Measurements from ENCODE around the gene CLDN7.
"Not testable (repeated sequence)": the region's sequence is repeated elsewhere in the genome, so short reads cannot be mapped to it uniquely, and the experiment has no call there.

CLDN7 gene

DNA sequence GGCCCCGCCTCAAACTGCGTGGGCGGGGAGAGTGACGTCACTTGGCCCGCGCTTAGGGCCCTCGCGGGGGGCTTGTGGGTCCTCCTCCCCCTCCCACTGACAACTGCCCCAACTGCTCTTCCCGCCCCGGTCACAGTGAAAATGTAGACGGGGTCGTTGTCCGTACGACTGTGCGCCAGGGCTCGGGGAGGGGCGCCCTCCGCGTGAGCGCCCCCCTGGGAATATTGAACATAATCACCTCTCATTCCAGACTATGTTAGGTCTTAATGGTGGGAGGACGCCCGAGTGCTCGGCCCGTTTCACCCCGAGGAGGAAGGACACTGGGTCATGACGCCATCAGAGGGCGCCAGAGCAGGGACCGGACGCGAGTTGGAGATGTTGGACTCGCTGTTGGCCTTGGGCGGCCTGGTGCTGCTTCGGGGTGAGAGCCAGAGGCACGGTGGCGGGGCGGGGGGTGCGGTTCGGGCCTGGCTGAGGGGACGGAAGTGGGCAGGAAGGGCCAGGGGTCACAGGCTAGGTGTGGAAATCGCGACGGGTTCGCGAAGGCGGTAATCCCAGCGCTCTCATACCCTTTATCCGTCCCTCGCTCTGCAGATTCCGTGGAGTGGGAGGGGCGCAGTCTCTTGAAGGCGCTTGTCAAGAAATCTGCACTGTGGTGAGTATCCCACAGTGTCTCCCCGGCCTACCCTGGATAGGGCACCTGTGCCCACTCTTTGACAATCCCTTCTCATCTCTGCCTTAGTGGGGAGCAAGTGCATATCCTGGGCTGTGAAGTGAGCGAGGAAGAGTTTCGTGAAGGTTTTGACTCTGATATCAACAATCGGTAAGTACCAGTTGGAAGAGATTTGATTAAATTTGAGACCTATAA lies 9.9 kb downstream of the CLDN7 start, which contains the start of gene ELP5:
Gene ELP5, plus strand, starts transcription at position 40 of the 868 bp plus-strand sequence. Its CDS starts 336 bp downstream, at position 376.
- DNase-seq, result peak; percentile 83

DNA sequence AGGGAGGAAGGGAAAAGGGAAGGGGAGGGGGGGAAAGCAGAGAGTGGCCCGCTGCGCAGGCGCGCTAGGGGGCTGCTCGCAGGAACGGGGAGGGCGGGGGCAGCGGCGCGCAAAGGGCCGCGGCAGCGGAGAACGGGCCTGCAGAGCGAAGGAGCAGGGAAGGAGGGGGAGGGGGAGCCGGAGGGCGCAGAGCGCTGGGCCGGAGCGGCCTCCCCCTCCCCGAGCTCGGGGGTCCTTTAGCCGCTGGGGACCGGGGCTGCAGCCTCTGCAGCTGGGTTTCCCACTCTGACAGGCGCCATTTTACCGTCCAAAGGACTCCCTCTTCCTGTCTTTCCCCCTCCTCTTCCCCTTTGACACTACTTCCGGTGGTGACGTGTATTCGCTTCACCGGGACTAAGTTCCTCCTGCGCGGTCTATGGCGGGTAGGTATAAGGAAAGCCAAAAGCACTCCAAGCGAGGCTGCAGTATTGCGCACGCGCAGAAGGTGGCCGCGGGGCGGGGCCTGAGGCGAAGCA lies 10.6 kb downstream of the CLDN7 start, which contains the start of gene CTDNEP1:
Gene CTDNEP1, minus strand, starts transcription at position 74 of the 515 bp plus-strand sequence. CDS start 438 bp downstream, outside the sequence.
- peak; percentile 96 for DNase-seq

DNA sequence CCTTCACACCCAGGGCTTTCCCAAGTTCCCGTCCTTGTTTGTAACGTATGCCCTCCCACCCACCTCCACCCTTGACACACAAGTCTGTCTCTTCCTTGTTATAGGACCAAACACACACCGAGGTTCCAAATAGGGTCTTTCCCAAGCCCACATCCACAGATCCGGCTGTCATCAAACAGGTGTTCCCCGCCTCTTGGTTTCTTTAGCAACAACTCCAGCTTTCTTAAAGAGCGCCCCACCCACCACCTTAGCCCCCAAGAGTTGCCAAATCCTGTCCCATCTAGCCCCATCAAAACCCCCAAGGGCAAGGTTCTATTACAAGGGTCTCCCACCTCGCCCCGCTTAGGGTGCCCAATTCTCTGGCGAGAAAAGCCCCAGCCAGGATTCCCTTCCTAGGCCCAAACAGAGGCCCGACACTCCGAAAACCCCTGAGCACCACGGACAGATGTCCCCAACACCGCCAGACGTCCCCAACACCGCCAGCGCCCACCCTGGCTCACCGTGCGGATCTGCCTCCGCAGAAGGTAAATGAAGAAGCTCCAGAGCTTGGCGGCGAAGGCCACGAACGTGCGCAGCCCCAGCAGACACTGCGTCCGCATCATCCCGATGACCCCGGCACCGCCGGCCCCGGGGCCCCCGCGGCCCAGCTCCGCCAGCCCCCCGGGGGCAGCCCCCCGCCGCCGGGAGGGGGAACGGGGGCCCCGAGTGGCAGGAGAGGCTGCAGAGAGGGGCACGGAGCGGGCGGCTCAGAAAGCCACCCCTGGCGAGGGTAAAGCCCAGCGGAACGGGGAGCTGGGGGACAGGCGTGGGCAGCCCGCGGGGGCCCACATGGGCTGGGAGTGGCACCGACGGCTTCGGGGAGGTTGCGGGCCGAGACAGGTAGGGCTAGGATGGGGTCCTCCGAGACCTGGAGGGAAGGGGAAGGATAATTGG lies 11.3 kb downstream of the CLDN7 start:
- no peak for DNase-seq

DNA sequence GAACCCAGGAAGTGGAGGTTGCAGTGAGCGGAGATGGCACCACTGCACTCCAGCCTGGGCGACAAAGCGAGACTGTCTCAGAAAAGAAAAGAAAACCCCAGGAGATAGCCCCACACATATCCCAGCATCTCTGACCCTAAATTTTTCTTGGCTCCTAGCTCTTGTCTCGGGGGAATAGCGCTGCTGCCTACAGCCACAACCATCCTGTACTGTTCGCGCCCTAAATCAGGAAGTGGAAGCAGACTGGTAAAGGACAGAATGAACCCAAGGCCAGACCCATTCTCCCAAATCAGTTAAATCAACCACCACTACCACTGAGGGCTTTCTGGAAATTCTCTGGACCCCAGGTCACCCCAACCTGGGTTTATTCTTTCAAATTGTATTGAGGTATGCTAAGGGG lies 12.4 kb downstream of the CLDN7 start:
- DNase-seq, result no peak

GRCh38 chr17:7249214-7249613 lies 13.1 kb downstream of the CLDN7 start:
- DNase-seq, result no peak

DNA sequence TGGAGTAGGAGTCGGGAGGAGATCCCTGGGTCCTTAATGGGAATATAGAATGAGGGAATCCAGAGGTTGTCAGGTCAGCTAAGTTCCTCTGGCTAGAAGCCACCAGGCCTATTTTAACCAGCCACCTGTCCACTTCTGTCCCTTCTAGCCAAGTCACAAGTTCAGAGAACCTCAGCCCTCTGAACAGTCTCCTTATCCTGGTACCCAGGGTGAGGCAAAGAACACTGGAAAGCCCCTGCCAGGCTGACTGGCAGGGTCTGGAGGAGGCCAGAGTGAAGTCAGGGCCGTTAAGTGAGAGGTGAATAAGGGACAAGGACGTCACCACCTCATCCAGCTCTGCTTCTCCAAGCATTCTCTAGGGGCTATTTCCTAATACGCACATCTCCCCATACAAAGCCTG lies 13.5 kb downstream of the CLDN7 start:
- DNase-seq, result no peak

DNA sequence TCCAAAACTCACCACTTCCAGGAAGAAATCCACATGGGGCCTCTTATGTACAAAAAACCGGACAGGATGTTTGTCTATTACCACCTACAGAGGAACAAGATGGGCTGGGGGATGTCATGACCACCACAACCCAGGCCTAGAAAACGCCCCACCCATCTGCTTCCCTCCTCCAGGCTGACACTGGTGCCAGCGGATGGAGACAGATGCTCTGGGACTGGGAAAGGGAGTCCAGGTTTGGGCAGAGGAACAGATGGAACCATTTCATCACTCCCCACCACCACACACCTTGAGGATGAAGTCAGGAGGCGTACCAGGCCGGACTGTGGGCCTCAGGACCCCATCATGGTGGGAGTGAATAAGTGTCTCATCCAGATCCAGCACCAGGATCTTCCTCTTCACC lies 15.5 kb downstream of the CLDN7 start:
- DNase-seq, result no peak

DNA sequence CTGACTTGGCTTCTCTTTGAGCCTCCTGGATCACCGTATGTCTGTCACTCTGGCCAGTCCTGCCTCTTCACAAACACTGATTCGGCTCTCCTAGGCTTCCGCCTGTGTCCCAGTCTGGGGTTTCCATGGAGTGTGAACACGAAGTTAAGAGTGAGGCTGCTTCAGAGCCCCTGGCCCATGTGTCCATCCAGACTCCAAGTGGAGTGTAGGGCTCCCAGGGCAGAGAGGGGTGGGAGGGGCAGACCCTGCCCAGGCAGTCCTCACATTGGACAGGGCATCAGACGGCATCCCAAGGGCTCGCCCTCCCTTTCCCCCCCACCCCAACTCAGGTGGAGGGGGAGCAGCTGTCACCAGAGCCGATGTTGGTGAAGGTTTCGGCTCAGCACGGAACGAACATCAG lies 18.4 kb downstream of the CLDN7 start:
- DNase-seq, result not testable (repeated sequence)

DNA sequence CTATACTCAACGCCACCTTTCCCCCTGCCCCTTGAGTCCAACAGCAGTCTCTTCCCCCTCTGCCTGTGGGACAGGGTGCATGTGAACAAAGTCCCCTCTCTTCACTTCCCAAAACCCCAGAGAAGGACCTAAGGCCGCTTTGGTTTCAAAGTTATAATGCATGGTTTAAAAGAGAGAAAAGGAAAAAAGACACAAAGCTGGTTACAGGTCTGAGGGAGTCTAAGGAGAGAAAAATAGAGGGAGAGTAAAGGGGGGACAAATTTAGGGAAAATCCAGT lies 18.9 kb downstream of the CLDN7 start:
- DNase-seq, result no peak

GRCh38 chr17:7242717-7243452 lies 19.4 kb downstream of the CLDN7 start:
- DNase-seq, result peak; percentile 88

GRCh38 chr17:7241783-7242716 lies 20.2 kb downstream of the CLDN7 start, which contains the start of gene GABARAP:
TSS of gene GABARAP (minus strand) at chr17:7242449. CDS start at chr17:7242330, 119 bp downstream.
- DNase-seq, result peak; percentile 78

DNA sequence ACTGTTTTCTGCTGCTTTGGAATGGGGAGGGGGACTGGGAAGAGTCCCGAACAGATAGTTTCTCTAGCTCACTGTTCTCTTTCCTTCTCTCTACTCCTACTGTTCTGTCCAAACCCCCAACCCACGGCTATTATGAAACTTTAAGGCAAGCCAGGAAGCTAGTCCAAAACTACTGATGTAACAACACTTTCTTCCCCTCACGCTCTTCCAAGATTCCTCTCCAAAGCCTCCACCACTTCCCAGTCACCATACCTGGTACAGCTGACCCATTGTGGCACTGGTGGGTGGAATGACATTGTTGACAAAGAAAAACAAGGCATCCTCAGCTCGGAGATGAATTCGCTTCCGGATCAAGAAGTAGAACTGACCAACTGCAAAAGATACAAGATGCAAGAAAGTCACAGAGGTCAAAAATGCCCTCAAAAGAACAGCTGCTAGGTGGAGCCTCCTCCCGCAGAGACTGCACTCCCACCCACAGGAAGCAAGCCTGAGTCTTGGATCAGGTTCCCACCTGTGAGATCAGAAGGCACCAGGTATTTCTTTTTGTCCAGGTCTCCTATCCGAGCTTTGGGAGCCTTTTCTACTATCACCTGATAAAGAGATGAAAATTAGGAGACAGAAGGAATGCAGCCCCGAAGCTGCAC lies 21.1 kb downstream of the CLDN7 start:
- no peak for DNase-seq

DNA sequence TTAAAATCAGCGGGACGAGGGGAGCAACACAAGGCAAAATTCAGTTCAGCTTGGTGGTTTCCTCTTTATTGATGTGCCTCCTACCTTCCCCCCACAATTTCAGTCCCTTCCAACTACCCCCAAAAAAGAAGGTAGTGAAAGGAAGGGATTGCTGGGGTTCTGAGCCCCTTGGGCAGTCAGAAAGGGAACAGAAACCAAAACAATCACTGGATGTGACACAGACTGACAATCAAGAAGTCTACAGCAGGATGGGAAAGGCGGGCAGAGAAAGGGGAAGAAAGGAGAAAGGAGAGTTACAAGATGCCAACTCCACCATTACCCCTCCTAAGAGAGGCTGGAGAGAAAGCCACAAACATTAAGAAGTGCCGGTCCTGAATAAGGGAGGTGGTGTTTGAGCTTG lies 21.9 kb downstream of the CLDN7 start:
- no peak for DNase-seq

DNA sequence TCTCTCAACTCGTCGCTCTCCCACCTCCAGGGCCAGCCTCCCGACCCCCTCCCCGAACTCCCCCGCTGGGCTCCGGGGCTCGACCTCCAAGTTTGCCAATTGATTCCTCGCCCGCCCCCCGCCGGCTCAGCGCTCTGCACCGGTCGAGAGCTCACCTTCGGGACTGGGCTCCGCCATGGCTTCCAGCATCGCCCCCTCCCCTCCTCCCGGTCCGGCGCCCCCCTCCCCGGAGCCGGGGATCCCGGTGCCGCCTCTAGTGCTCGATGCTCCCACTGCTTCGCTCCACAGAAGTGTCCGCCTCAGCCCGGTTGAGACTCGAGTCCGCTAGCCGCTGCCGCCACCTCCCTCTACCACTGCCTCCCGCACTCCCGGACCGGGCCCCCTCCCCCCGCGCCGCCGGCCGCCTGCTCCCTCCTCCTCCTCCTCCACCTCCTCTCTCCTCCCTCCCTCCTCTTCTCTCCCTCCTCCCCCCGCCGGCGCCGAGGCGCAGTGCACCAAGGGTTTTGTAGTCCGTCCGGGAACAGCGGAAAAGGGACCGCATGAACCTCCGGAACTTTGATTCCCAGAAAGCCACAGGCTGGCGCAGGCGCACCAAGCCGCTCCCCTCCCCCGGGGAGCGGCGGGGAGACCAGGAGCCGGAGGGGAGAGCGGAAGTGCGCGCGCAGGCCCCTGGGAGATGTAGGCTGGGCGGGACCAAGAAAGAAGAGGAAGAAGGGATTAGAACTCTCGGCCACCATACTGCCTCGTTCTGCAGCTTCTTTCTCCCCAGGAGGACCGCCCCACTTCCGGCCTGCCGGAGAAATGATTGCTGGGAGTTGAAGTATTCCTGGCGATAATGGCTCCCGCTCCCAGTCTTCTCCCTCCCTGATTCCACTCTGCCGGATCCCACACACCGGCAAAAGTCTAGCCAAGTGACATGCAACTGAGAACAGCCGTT lies 22.9 kb downstream of the CLDN7 start, which contains the start of gene PHF23:
Gene PHF23, minus strand, starts transcription at position 367 of the 937 bp plus-strand sequence. Its CDS starts 178 bp downstream, at position 189.
- DNase-seq, result peak; percentile 99

- no peak for DNase-seq
These were observed 23.7 kb downstream of the CLDN7 start for GRCh38 chr17:7238420-7239090.

GRCh38 chr17:7237761-7238419 lies 24.4 kb downstream of the CLDN7 start:
- no peak for DNase-seq

- no peak for DNase-seq
These were observed 25.0 kb downstream of the CLDN7 start for GRCh38 chr17:7237266-7237760.

DNA sequence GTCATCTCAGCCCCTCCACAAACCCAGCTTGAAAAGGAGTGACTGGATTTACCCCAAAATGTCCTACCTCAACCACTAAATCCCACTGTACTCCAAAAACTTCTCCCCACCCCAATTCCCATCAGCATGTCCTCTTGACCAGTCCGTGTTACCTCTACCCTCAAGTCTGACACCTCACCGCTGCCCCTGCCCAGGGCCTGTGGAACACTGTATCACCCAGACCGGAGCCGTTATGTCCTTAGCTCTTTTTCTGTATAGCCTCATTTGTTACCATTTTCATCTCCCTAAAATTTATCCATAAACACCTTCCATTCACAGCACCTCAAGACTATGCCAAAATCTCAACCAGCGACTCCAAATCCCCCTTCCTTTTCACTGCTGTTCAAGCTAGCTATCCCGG lies 25.5 kb downstream of the CLDN7 start:
- no peak for DNase-seq

Measured in NCI-H446 treated with DMSO at 0.1 percent for 48 hours (cell line).